Endothelial cell (in vitro differentiated cells): Measurements from ENCODE around the gene ADORA2A. TPM values are rescaled to one million over a fixed set of nuclear protein-coding genes. Genes with fewer than 3 reads are reported as not detected.

ENCODE experiments used
- DNase-seq: peaks from one replicate; pipeline ENCODE4 v3.0.0; 2021; ENCODE audit warnings: low spot score
- H3K27ac Mint-ChIP-seq: one replicate; pipeline ENCODE4 v1.8.0; 2021; ENCODE audit warnings: mixed read lengths, inconsistent platforms; ENCODE audit not compliant: unreplicated experiment
- H3K27me3 Mint-ChIP-seq: one replicate; pipeline ENCODE4 v1.8.0; 2021; ENCODE audit warnings: mild to moderate bottlenecking, moderate library complexity, mixed read lengths, inconsistent platforms; ENCODE audit not compliant: unreplicated experiment
- H3K36me3 Mint-ChIP-seq: one replicate; pipeline ENCODE4 v1.8.0; 2021; ENCODE audit warnings: mild to moderate bottlenecking, low read depth, mixed read lengths, inconsistent platforms; ENCODE audit not compliant: unreplicated experiment
- H3K4me1 Mint-ChIP-seq: one replicate; pipeline ENCODE4 v1.8.0; 2021; ENCODE audit warnings: mild to moderate bottlenecking, mixed read lengths, inconsistent platforms; ENCODE audit not compliant: unreplicated experiment
- H3K4me3 Mint-ChIP-seq: one replicate; pipeline ENCODE4 v1.8.0; 2021; ENCODE audit warnings: mild to moderate bottlenecking, mixed read lengths, inconsistent platforms; ENCODE audit not compliant: unreplicated experiment
- H3K9me3 Mint-ChIP-seq: one replicate; pipeline ENCODE4 v1.8.0; 2021; ENCODE audit warnings: mixed read lengths, inconsistent platforms; ENCODE audit not compliant: unreplicated experiment
- CTCF ChIP-seq: fragments of 200-600 bp; sonication (generic); IDR thresholded peaks from one replicate; pipeline ENCODE4 v1.5.0; 2021; ENCODE audit warnings: antibody characterized with exemption; ENCODE audit not compliant: unreplicated experiment
- total RNA-seq: library from RNA; stranded (reverse); fragmentation: NEBNext Ultra II Directional; extraction: Animal tissue kit (Norgen Biotek cat#: 25700); gene quantifications from one replicate; pipeline ENCODE4 v1.2.1, GENCODE V29; 2021; ENCODE audit not compliant: unreplicated experiment

The ADORA2A gene
- total RNA-seq, 1 donor from 2014 or later = 18.5 TPM

- no peaks in the 10 kb centered on the region for H3K9me3 Mint-ChIP-seq
- peaks cover 10% of the 10 kb centered on the region for H3K4me1 Mint-ChIP-seq
- peaks cover 3% of the 10 kb centered on the region for H3K27me3 Mint-ChIP-seq
- no peak for TF ChIP-seq CTCF
- peaks cover under 1% of the 10 kb centered on the region for H3K36me3 Mint-ChIP-seq
- no peak for DNase-seq
- no peak overlapping the region for H3K4me3 Mint-ChIP-seq
- H3K27ac Mint-ChIP-seq = no peak overlapping the region
Measured at GRCh38 chr22:24437741-24438328, 10.4 kb downstream of the ADORA2A start.

- no peaks in the 10 kb centered on the region for H3K27me3 Mint-ChIP-seq
- H3K36me3 Mint-ChIP-seq = peaks cover 4% of the 10 kb centered on the region
- no peak for DNase-seq
- no peak for TF ChIP-seq CTCF
- peaks cover 7% of the 10 kb centered on the region for H3K4me1 Mint-ChIP-seq
- H3K27ac Mint-ChIP-seq = no peak overlapping the region
- no peak overlapping the region for H3K4me3 Mint-ChIP-seq
- no peaks in the 10 kb centered on the region for H3K9me3 Mint-ChIP-seq
Measured at GRCh38 chr22:24440270-24440717, 12.9 kb downstream of the ADORA2A start.

- Mint-ChIP-seq H3K27ac (no peak overlapping the region), H3K4me1 (peaks cover 7% of the 10 kb centered on the region), H3K36me3 (peaks cover 4% of the 10 kb centered on the region), H3K27me3 (no peaks in the 10 kb centered on the region), H3K9me3 (no peaks in the 10 kb centered on the region), H3K4me3 (no peak overlapping the region)
- DNase-seq = no peak
- TF ChIP-seq CTCF = no peak
Measured at GRCh38 chr22:24440718-24441405, 13.5 kb downstream of the ADORA2A start.

- no peak for DNase-seq
- no peak for TF ChIP-seq CTCF
- Mint-ChIP-seq H3K4me1 (peaks cover 9% of the 10 kb centered on the region), H3K4me3 (no peak overlapping the region), H3K9me3 (no peaks in the 10 kb centered on the region), H3K27me3 (peaks cover 4% of the 10 kb centered on the region), H3K27ac (no peak overlapping the region), H3K36me3 (peaks cover 4% of the 10 kb centered on the region)
Measured at GRCh38 chr22:24441406-24442351, 14.3 kb downstream of the ADORA2A start.
